ENCODE data around the gene TNFAIP8L1. TPM values are rescaled to one million over a fixed set of nuclear protein-coding genes. Genes with fewer than 3 reads are reported as not detected.

TNFAIP8L1 gene
- total RNA-seq (ENCODE audit: low replicate concordance): 4.3 and 8.9 TPM in 2 replicates
- long read RNA-seq, partial matches to known transcripts: 0 of 1 reads
- long read RNA-seq, other reads (novel, unspliced or antisense): 1 of 1 reads

DNA sequence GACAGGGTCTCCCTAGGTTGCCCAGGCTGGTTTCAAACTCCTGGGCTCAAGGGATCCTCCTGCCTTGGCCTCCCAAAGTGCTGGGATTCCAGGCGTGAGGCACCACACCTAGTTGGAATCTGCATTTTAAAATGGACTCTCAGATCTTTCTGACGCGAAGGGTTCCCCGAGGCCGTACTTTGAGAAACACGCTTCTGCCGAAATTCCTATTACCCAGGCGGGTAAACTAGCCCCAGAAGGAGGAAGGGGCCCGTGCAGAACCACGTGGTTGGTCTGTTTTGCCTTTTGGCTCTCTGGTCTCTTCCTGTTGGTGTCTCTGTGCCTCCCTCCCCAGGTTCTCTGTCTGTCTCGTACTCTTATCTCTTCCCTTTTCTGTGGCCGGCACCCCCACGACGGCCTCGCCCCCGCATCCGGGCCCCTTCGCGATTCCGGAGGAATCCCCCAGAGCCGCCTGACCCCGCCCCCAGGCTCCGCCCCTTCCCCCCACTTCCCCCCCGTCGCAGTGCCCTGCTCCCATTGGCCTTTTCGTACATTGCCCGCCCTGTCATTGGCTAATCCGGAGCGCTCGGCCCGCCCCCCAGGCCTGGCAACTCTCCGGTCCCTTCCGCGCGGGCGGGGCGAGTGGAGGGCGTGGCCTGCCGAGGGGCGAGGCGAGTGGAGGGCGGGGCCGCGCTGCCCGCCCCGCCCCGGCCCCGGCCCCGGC lies at the start of gene TNFAIP8L1:
Gene TNFAIP8L1 (plus strand): TSS at position 689 of the 703 bp plus-strand sequence. CDS start 12,354 bp downstream, outside the sequence.
- Mint-ChIP-seq H3K36me3 (no peaks in the 10 kb centered on the region), H3K9me3 (no peaks in the 10 kb centered on the region), H3K4me1 (ENCODE audit: unreplicated experiment) (peaks cover 3% of the 10 kb centered on the region), H3K27ac (peak within 1 kb of the TSS; percentile 76), H3K4me3 (peak within 1 kb of the TSS; percentile 94), H3K27me3 (no peaks in the 10 kb centered on the region)
- no peak for TF ChIP-seq CTCF (conservative IDR thresholded peaks at IDR 0.05)
- peak; percentile 99 for DNase-seq (ENCODE audit: extremely low spot score, unreplicated experiment)

GRCh38 chr19:4589579-4590410 lies 49.5 kb upstream of the TNFAIP8L1 start:
- H3K9me3 Mint-ChIP-seq: no peaks in the 10 kb centered on the region
- peak; percentile 72 for TF ChIP-seq CTCF (conservative IDR thresholded peaks at IDR 0.05)
- H3K4me3 Mint-ChIP-seq: no peak overlapping the region
- DNase-seq (ENCODE audit: extremely low spot score, unreplicated experiment): no peak
- no peak overlapping the region for H3K27ac Mint-ChIP-seq
- peaks cover 10% of the 10 kb centered on the region for H3K4me1 Mint-ChIP-seq (ENCODE audit: unreplicated experiment)
- H3K27me3 Mint-ChIP-seq: peaks cover 25% of the 10 kb centered on the region
- no peaks in the 10 kb centered on the region for H3K36me3 Mint-ChIP-seq

GRCh38 chr19:4590559-4590958 lies 48.8 kb upstream of the TNFAIP8L1 start:
- Mint-ChIP-seq H3K27ac (no peak overlapping the region), H3K27me3 (peaks cover 22% of the 10 kb centered on the region), H3K36me3 (no peaks in the 10 kb centered on the region), H3K9me3 (no peaks in the 10 kb centered on the region), H3K4me1 (ENCODE audit: unreplicated experiment) (peaks cover 10% of the 10 kb centered on the region), H3K4me3 (no peak overlapping the region)
- no peak for DNase-seq (ENCODE audit: extremely low spot score, unreplicated experiment)
- TF ChIP-seq CTCF (conservative IDR thresholded peaks at IDR 0.05): no peak

GRCh38 chr19:4591320-4591719 lies 48.0 kb upstream of the TNFAIP8L1 start:
- peaks cover 10% of the 10 kb centered on the region for H3K4me1 Mint-ChIP-seq (ENCODE audit: unreplicated experiment)
- H3K36me3 Mint-ChIP-seq: no peaks in the 10 kb centered on the region
- H3K27me3 Mint-ChIP-seq: peaks cover 16% of the 10 kb centered on the region
- no peaks in the 10 kb centered on the region for H3K9me3 Mint-ChIP-seq
- no peak overlapping the region for H3K27ac Mint-ChIP-seq
- TF ChIP-seq CTCF (conservative IDR thresholded peaks at IDR 0.05): no peak
- no peak for DNase-seq (ENCODE audit: extremely low spot score, unreplicated experiment)
- no peak overlapping the region for H3K4me3 Mint-ChIP-seq

GRCh38 chr19:4592445-4592844 lies 46.9 kb upstream of the TNFAIP8L1 start:
- TF ChIP-seq CTCF (conservative IDR thresholded peaks at IDR 0.05): no peak
- H3K4me3 Mint-ChIP-seq: no peak overlapping the region
- peaks cover 10% of the 10 kb centered on the region for H3K4me1 Mint-ChIP-seq (ENCODE audit: unreplicated experiment)
- H3K9me3 Mint-ChIP-seq: no peaks in the 10 kb centered on the region
- H3K27me3 Mint-ChIP-seq: peaks cover 21% of the 10 kb centered on the region
- H3K27ac Mint-ChIP-seq: peak overlapping the region; percentile 31
- no peaks in the 10 kb centered on the region for H3K36me3 Mint-ChIP-seq
- no peak for DNase-seq (ENCODE audit: extremely low spot score, unreplicated experiment)

Data from type B pancreatic cell (in vitro differentiated cells).